Measurements from ENCODE around the gene STXBP6.

STXBP6 gene

GRCh38 chr14:25090716-25091454, 40.9 kb upstream of the STXBP6 start:
- TF ChIP-seq CTCF (IDR thresholded peaks at IDR 0.05): no peak

GRCh38 chr14:25090256-25090655, 40.3 kb upstream of the STXBP6 start:
- Histone ChIP-seq H3K36me3 (no peaks in the 10 kb centered on the region), H3K4me1 (ENCODE audit: control insufficient read depth in 1 of 2, insufficient read depth in 1 of 2, low read depth in 1 of 2, low read length in 1 of 2) (no peaks in the 10 kb centered on the region), H3K27me3 (peaks cover 6% of the 10 kb centered on the region), H3K9me3 (no peaks in the 10 kb centered on the region), H3K27ac (no peak overlapping the region), H3K4me3 (ENCODE audit: low read depth in 1 of 2, low read length in 1 of 2) (no peak overlapping the region)
- no peak for TF ChIP-seq CTCF (IDR thresholded peaks at IDR 0.05)

More at GRCh38 chr14:25090716-25091454, 40.9 kb upstream of the STXBP6 start:
- Histone ChIP-seq H3K4me1 (ENCODE audit: control insufficient read depth in 1 of 2, insufficient read depth in 1 of 2, low read depth in 1 of 2, low read length in 1 of 2) (no peaks in the 10 kb centered on the region), H3K27ac (no peak overlapping the region), H3K27me3 (peaks cover 6% of the 10 kb centered on the region), H3K9me3 (no peaks in the 10 kb centered on the region), H3K36me3 (no peaks in the 10 kb centered on the region), H3K4me3 (ENCODE audit: low read depth in 1 of 2, low read length in 1 of 2) (no peak overlapping the region)

GRCh38 chr14:25089496-25089895, 39.5 kb upstream of the STXBP6 start:
- no peak for TF ChIP-seq CTCF (IDR thresholded peaks at IDR 0.05)
- Histone ChIP-seq H3K4me3 (ENCODE audit: low read depth in 1 of 2, low read length in 1 of 2) (no peak overlapping the region), H3K36me3 (no peaks in the 10 kb centered on the region), H3K9me3 (no peaks in the 10 kb centered on the region), H3K4me1 (ENCODE audit: control insufficient read depth in 1 of 2, insufficient read depth in 1 of 2, low read depth in 1 of 2, low read length in 1 of 2) (no peaks in the 10 kb centered on the region), H3K27ac (no peak overlapping the region), H3K27me3 (peaks cover 5% of the 10 kb centered on the region)

GRCh38 chr14:25086821-25087396, 37.0 kb upstream of the STXBP6 start:
- no peak for TF ChIP-seq CTCF (IDR thresholded peaks at IDR 0.05)
- H3K27me3 ChIP-seq: no peaks in the 10 kb centered on the region
- no peak overlapping the region for H3K27ac ChIP-seq
- H3K4me3 ChIP-seq (ENCODE audit: low read depth in 1 of 2, low read length in 1 of 2): no peak overlapping the region
- H3K36me3 ChIP-seq: no peaks in the 10 kb centered on the region
- no peaks in the 10 kb centered on the region for H3K9me3 ChIP-seq
- no peaks in the 10 kb centered on the region for H3K4me1 ChIP-seq (ENCODE audit: control insufficient read depth in 1 of 2, insufficient read depth in 1 of 2, low read depth in 1 of 2, low read length in 1 of 2)

- H3K4me1 ChIP-seq (ENCODE audit: control insufficient read depth in 1 of 2, insufficient read depth in 1 of 2, low read depth in 1 of 2, low read length in 1 of 2): no peaks in the 10 kb centered on the region
- no peak for TF ChIP-seq CTCF (IDR thresholded peaks at IDR 0.05)
- no peaks in the 10 kb centered on the region for H3K9me3 ChIP-seq
- H3K4me3 ChIP-seq (ENCODE audit: low read depth in 1 of 2, low read length in 1 of 2): no peak overlapping the region
- H3K27me3 ChIP-seq: no peaks in the 10 kb centered on the region
- H3K27ac ChIP-seq: no peak overlapping the region
- H3K36me3 ChIP-seq: no peaks in the 10 kb centered on the region
These were observed 36.1 kb upstream of the STXBP6 start for GRCh38 chr14:25086081-25086480.

All from neutrophil (primary cell).